Epithelial cell of prostate (primary cell): ENCODE measurements around the gene ELMO1.
A peak's percentile ranks its signal among the peaks of the same experiment; 100 is the strongest.

Experiments
- DNase-seq: peaks from one replicate; pipeline ENCODE4 v3.0.0-alpha.2; 2011; ENCODE audit warnings: low read depth, low spot score
- H3K27ac ChIP-seq: fragments of 450-650 bp; 2 replicates; pipeline ENCODE4 v1.5.1; 2017; ENCODE audit warnings: mild to moderate bottlenecking

Gene ELMO1

GRCh38 chr7:36854652-36855051, 594.0 kb downstream of the ELMO1 start:
- H3K27ac ChIP-seq = peak overlapping the region; percentile 13
- DNase-seq = no peak

- H3K27ac ChIP-seq = no peak overlapping the region
Observed at GRCh38 chr7:36852931-36853330, 595.7 kb downstream of the ELMO1 start.

GRCh38 chr7:36852017-36852416, 596.6 kb downstream of the ELMO1 start:
- no peak for DNase-seq
- no peak overlapping the region for H3K27ac ChIP-seq

More at GRCh38 chr7:36852931-36853330, 595.7 kb downstream of the ELMO1 start:
- DNase-seq = no peak

- no peak overlapping the region for H3K27ac ChIP-seq
- no peak for DNase-seq
Observed at GRCh38 chr7:36851382-36851781, 597.3 kb downstream of the ELMO1 start.

- no peak for DNase-seq
- H3K27ac ChIP-seq = no peak overlapping the region
Observed at GRCh38 chr7:36847946-36848345, 600.7 kb downstream of the ELMO1 start.

DNA sequence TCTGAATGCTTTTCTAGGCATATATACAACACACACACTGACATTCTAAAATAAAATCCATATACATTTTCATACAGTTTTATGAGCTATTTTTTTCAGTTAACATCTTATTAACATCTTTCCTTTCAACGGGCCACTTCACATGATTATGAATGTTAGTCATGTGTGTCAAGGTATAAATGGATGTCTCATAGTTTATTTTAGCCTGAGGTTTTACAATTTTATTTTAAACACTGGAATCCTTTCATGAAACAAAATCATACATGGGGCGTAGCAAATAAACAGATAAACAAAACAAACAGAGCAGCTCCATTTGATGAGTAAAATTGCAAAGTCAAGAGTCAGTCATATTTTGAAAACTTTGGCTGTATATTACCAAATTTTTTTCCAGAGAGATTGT, 604.3 kb downstream of the ELMO1 start:
- no peak for DNase-seq
- no peak overlapping the region for H3K27ac ChIP-seq

- no peak for DNase-seq
- H3K27ac ChIP-seq = no peak overlapping the region
Observed at GRCh38 chr7:36840904-36841303, 607.8 kb downstream of the ELMO1 start.

- no peak overlapping the region for H3K27ac ChIP-seq
- no peak for DNase-seq
Observed at GRCh38 chr7:36838616-36839225, 609.9 kb downstream of the ELMO1 start.

DNA sequence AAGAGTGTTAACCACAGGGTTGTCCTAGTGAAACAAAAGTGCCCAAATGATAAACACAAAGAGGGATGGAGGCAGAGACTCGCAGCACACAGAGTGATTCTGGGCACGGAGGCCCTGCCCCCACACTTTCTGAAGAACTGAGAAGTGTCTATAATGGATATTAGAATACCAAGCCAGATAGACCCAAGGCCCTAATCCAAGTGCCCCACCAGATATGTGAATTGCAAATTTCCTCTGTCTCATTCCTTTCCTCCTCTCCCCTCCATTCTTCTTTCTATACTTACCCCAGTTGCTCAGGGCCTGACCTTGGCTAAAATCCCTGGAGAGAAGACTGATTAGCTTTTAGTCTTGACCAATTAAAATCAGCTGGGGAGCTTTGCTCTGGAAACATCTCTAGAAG, 617.6 kb downstream of the ELMO1 start:
- no peak for DNase-seq
- H3K27ac ChIP-seq = no peak overlapping the region

DNA sequence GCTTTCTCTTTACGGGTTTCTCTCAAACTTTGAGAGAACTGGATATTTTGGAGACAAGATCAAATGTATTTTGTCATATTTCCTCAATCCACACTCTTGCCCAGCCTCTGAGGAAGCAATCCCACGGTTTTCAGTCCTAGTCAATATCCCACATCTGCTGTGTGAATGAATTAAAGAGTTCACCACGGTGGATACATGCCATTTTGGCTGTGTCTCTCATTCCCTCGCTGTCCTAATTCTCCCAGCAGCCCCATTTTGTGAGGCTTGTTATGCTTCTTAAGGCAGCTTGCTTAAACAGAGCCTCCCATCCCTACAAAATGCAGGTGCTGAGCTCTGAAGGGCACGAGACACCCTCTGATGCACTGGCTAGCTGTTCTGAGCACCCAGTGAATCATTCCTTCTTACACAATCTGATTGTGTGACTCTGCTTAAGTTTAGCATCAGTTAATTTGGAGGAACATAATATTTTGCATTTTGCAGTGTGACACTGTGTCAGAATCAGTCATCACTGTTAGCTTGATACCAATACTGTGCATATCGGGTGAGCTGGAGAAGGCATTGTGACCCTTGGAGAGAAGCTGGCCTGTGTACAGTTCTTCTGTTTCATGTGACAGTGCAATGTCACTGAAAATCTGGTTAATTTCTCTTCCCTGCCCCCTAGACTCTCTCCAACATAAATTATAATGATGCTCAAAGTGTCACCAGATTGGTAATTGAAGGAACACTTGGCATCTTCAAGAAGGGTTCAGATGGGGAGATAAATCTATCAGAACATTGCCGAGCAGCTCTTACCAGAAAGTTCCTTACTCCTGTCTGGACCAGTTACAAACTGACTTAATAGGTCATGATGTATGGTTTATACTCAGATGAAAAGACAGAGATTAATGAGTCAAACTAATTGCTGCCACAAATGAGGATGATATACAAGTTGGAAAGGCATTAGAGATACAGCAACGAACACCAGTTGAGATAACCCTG, 620.6 kb downstream of the ELMO1 start:
- no peak overlapping the region for H3K27ac ChIP-seq
- DNase-seq = no peak

- no peak overlapping the region for H3K27ac ChIP-seq
- DNase-seq = no peak
Observed at GRCh38 chr7:36825501-36825900, 623.2 kb downstream of the ELMO1 start.

- DNase-seq = no peak
- no peak overlapping the region for H3K27ac ChIP-seq
Observed at GRCh38 chr7:36823353-36823752, 625.3 kb downstream of the ELMO1 start.

DNA sequence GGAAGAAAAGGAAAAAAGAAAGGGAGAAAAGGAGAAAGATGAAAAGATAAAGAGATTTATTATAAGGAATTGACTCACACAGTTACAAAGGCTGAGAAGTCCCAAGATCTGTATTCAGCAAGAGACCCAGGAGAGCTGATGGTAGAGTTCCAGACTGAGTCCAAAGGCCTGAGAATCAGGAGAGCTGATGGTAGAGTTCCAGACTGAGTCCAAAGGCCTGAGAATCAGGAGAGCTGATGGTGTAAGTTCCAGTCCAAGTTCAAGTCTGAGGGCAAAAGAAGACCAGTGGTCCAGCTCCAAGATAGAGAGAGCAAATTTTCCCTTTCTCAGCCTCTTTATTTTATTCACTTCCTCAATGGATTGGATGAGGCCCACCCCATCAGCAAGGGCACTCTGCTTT, 627.0 kb downstream of the ELMO1 start:
- no peak overlapping the region for H3K27ac ChIP-seq
- DNase-seq = no peak

DNA sequence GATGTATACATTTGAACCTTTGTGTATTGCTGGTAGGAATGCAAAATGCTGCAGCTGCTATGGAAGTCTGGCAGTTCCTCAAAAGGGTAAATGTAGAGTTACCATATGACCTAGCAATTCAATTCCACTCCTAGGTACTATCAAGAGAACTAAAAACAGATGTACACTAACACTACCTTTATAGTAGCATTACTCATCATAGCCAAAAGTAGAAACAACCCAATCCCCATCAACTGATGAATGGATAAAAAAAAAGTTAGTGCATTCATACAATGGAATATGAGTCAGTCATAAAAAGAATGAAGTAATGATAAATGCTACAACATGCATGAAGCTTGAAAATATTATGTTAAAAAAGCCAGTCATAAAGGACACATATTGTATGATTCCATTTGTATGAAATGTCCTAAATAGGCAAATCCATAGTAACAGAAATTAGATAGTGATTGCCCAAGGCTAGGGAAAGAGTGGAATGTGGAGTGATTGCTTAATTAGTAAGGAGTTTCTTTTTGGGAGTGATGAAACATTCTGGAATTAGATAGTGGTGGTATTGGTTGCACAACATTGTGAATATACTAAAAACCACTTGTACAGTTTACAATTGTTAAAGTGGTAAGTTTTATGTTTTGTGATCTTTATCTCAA, 628.0 kb downstream of the ELMO1 start:
- peak; percentile 49 for DNase-seq
- H3K27ac ChIP-seq = no peak overlapping the region

- no peak overlapping the region for H3K27ac ChIP-seq
- DNase-seq = no peak
Observed at GRCh38 chr7:36819639-36820038, 629.0 kb downstream of the ELMO1 start.

DNA sequence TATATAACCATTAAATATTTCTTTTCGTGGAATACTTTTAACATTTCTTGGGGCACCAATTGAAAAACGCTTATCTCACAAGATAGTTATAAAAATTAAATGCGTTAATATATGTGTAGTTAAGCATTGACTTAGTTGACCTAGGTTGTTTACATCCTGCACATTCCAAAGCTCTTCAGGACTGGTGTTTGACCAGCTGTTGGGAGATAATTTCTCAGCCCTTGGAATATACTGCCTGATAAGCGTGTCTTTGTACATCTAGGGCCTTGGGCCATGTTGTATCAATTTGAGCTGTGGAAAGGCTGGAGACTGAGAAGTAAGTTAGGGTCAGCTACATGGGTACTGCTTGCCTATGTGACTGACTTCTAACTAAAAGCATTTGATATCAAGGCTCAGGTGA, 634.4 kb downstream of the ELMO1 start:
- H3K27ac ChIP-seq = no peak overlapping the region
- DNase-seq = no peak

- H3K27ac ChIP-seq = no peak overlapping the region
- no peak for DNase-seq
Observed at GRCh38 chr7:36811807-36812206, 636.9 kb downstream of the ELMO1 start.

DNA sequence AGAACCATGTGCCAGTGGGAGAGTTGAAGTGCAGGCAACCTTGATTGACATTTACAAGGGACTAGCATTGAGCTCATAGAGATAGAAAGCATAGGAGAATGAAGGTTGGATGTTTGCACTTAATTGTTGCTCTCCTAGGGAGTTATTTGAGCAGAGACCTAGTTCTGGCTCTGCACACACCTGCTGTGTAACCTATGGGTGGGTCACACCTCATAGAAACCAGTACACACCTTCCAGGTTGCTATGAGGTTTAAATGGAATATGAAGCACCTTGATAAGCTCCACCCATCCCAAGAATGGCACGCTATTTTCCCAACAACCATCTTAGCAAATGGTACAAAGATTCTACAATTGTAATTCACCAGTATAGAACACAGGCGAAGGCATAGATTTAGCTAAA, 638.2 kb downstream of the ELMO1 start:
- no peak overlapping the region for H3K27ac ChIP-seq
- DNase-seq = no peak

- no peak for DNase-seq
- H3K27ac ChIP-seq = no peak overlapping the region
Observed at GRCh38 chr7:36810032-36810431, 638.6 kb downstream of the ELMO1 start.

GRCh38 chr7:36809510-36809909, 639.2 kb downstream of the ELMO1 start:
- H3K27ac ChIP-seq = no peak overlapping the region
- no peak for DNase-seq

GRCh38 chr7:36809086-36809485, 639.6 kb downstream of the ELMO1 start:
- no peak overlapping the region for H3K27ac ChIP-seq
- no peak for DNase-seq
